ENCODE results near the gene ROR2.

ROR2 gene

GRCh38 chr9:91834740-91835139 lies 115.3 kb downstream of the ROR2 start:
- H3K9me3 Mint-ChIP-seq: no peaks in the 10 kb centered on the region
- peak overlapping the region; percentile 51 to 73 (median 71) for H3K27ac Mint-ChIP-seq
- no peak for TF ChIP-seq CTCF (IDR thresholded peaks at IDR 0.05; ENCODE audit: unreplicated experiment in 3 of 3)
- peaks cover 61% of the 10 kb centered on the region for H3K4me1 Mint-ChIP-seq
- H3K4me3 Mint-ChIP-seq: peak overlapping the region in 1 of 3 experiments; percentile 25
- H3K27me3 Mint-ChIP-seq (ENCODE audit: low read depth): no peaks in the 10 kb centered on the region
- H3K36me3 Mint-ChIP-seq (ENCODE audit: low read depth): peaks cover 4% of the 10 kb centered on the region

GRCh38 chr9:91833878-91834255 lies 116.2 kb downstream of the ROR2 start:
- Mint-ChIP-seq H3K4me1 (peaks cover 53% of the 10 kb centered on the region), H3K36me3 (ENCODE audit: low read depth) (peaks cover 4% of the 10 kb centered on the region), H3K27ac (peak overlapping the region; percentile 51 to 66 (median 65)), H3K27me3 (ENCODE audit: low read depth) (no peaks in the 10 kb centered on the region), H3K4me3 (no peak overlapping the region), H3K9me3 (no peaks in the 10 kb centered on the region)
- no peak for TF ChIP-seq CTCF (IDR thresholded peaks at IDR 0.05; ENCODE audit: unreplicated experiment in 3 of 3)

- H3K36me3 Mint-ChIP-seq (ENCODE audit: low read depth): peaks cover 4% of the 10 kb centered on the region
- H3K4me3 Mint-ChIP-seq: peak overlapping the region in 1 of 3 experiments; percentile 34
- peak overlapping the region; percentile 51 to 66 (median 65) for H3K27ac Mint-ChIP-seq
- no peaks in the 10 kb centered on the region for H3K27me3 Mint-ChIP-seq (ENCODE audit: low read depth)
- peaks cover 47% of the 10 kb centered on the region for H3K4me1 Mint-ChIP-seq
- no peaks in the 10 kb centered on the region for H3K9me3 Mint-ChIP-seq
- no peak for TF ChIP-seq CTCF (IDR thresholded peaks at IDR 0.05; ENCODE audit: unreplicated experiment in 3 of 3)
These were observed 116.7 kb downstream of the ROR2 start for GRCh38 chr9:91833096-91833877.

GRCh38 chr9:91832322-91832721 lies 117.7 kb downstream of the ROR2 start:
- no peaks in the 10 kb centered on the region for H3K27me3 Mint-ChIP-seq (ENCODE audit: low read depth)
- no peak overlapping the region for H3K4me3 Mint-ChIP-seq
- no peaks in the 10 kb centered on the region for H3K9me3 Mint-ChIP-seq
- peaks cover 38% of the 10 kb centered on the region for H3K4me1 Mint-ChIP-seq
- no peak for TF ChIP-seq CTCF (IDR thresholded peaks at IDR 0.05; ENCODE audit: unreplicated experiment in 3 of 3)
- H3K36me3 Mint-ChIP-seq (ENCODE audit: low read depth): peaks cover 4% of the 10 kb centered on the region
- no peak overlapping the region for H3K27ac Mint-ChIP-seq

- Mint-ChIP-seq H3K4me1 (peaks cover 4% of the 10 kb centered on the region), H3K4me3 (no peak overlapping the region), H3K27ac (no peak overlapping the region), H3K27me3 (ENCODE audit: low read depth) (peaks cover 3% of the 10 kb centered on the region), H3K9me3 (peaks cover 6% of the 10 kb centered on the region), H3K36me3 (ENCODE audit: low read depth) (peaks cover 27% of the 10 kb centered on the region)
- TF ChIP-seq CTCF (IDR thresholded peaks at IDR 0.05; ENCODE audit: unreplicated experiment in 3 of 3): no peak
These were observed 124.2 kb downstream of the ROR2 start for GRCh38 chr9:91825866-91826265.

- Mint-ChIP-seq H3K4me3 (no peak overlapping the region), H3K27ac (no peak overlapping the region), H3K27me3 (ENCODE audit: low read depth) (peaks cover 3% of the 10 kb centered on the region), H3K36me3 (ENCODE audit: low read depth) (peaks cover 25% of the 10 kb centered on the region), H3K9me3 (peaks cover 6% of the 10 kb centered on the region), H3K4me1 (peaks cover 4% of the 10 kb centered on the region)
- TF ChIP-seq CTCF (IDR thresholded peaks at IDR 0.05; ENCODE audit: unreplicated experiment in 3 of 3): no peak
These were observed 124.6 kb downstream of the ROR2 start for GRCh38 chr9:91825422-91825821.
